Neural crest cell (in vitro differentiated cells): Measurements from ENCODE around the gene EGFLAM. TPM values are rescaled to one million over a fixed set of nuclear protein-coding genes. Genes with fewer than 3 reads are reported as not detected.
A peak's percentile ranks its signal among the peaks of the same experiment; 100 is the strongest.

ENCODE experiments used
- DNase-seq: peaks from one replicate; pipeline ENCODE4 v3.0.0; 2021; ENCODE audit warnings: low read depth, mixed read lengths, low spot score
- H3K27ac Mint-ChIP-seq: one replicate; pipeline ENCODE4 v1.8.0; 2021; ENCODE audit warnings: mild to moderate bottlenecking, mixed read lengths; ENCODE audit not compliant: unreplicated experiment
- H3K27me3 Mint-ChIP-seq: 2 replicates; pipeline ENCODE4 v1.8.0; 2021; ENCODE audit warnings: low read depth, mild to moderate bottlenecking, mixed read lengths
- H3K36me3 Mint-ChIP-seq: 2 replicates; pipeline ENCODE4 v1.8.0; 2021; ENCODE audit warnings: low read depth, mild to moderate bottlenecking, mixed read lengths
- H3K4me1 Mint-ChIP-seq: 2 replicates; pipeline ENCODE4 v1.8.0; 2021; ENCODE audit warnings: mixed read lengths
- H3K4me3 Mint-ChIP-seq: one replicate; pipeline ENCODE4 v1.8.0; 2021; ENCODE audit warnings: mild to moderate bottlenecking, mixed read lengths
- H3K9me3 Mint-ChIP-seq: 2 replicates; pipeline ENCODE4 v1.8.0; 2021; ENCODE audit warnings: mixed read lengths
- CTCF ChIP-seq: fragments of 200-600 bp; sonication (generic); conservative IDR thresholded peaks from 2 replicates; pipeline ENCODE4 v1.5.0; 2021; ENCODE audit warnings: antibody characterized with exemption, mild to moderate bottlenecking
- total RNA-seq: library from RNA; stranded (reverse); gene quantifications from 2 replicates; pipeline ENCODE4 v1.2.1, GENCODE V29; 2021

Gene EGFLAM
- total RNA-seq, 1 donor from 2014 or later: 9.1 TPM

GRCh38 chr5:38347040-38347763, 88.8 kb downstream of the EGFLAM start:
- H3K4me1 Mint-ChIP-seq: no peaks in the 10 kb centered on the region
- no peaks in the 10 kb centered on the region for H3K27me3 Mint-ChIP-seq
- H3K27ac Mint-ChIP-seq: peak overlapping the region; percentile 4
- H3K9me3 Mint-ChIP-seq: peaks cover 4% of the 10 kb centered on the region
- no peaks in the 10 kb centered on the region for H3K36me3 Mint-ChIP-seq
- no peak for TF ChIP-seq CTCF
- H3K4me3 Mint-ChIP-seq: no peak overlapping the region
- no peak for DNase-seq

- Mint-ChIP-seq H3K4me3 (no peak overlapping the region), H3K36me3 (no peaks in the 10 kb centered on the region), H3K4me1 (no peaks in the 10 kb centered on the region), H3K27ac (no peak overlapping the region), H3K9me3 (peaks cover 4% of the 10 kb centered on the region), H3K27me3 (no peaks in the 10 kb centered on the region)
- no peak for TF ChIP-seq CTCF
- DNase-seq: no peak
These were observed 89.5 kb downstream of the EGFLAM start for GRCh38 chr5:38347896-38348295.

- no peak for DNase-seq
- H3K9me3 Mint-ChIP-seq: no peaks in the 10 kb centered on the region
- H3K27me3 Mint-ChIP-seq: no peaks in the 10 kb centered on the region
- no peaks in the 10 kb centered on the region for H3K36me3 Mint-ChIP-seq
- TF ChIP-seq CTCF: no peak
- H3K4me1 Mint-ChIP-seq: no peaks in the 10 kb centered on the region
- H3K4me3 Mint-ChIP-seq: no peak overlapping the region
- no peak overlapping the region for H3K27ac Mint-ChIP-seq
These were observed 102.1 kb downstream of the EGFLAM start for GRCh38 chr5:38360323-38361061.

- Mint-ChIP-seq H3K27ac (no peak overlapping the region), H3K4me1 (peaks cover 8% of the 10 kb centered on the region), H3K9me3 (no peaks in the 10 kb centered on the region)
These were observed 104.4 kb downstream of the EGFLAM start for GRCh38 chr5:38362713-38363112.

GRCh38 chr5:38364825-38365224, 106.5 kb downstream of the EGFLAM start:
- Mint-ChIP-seq H3K4me3 (no peak overlapping the region), H3K27me3 (no peaks in the 10 kb centered on the region), H3K9me3 (no peaks in the 10 kb centered on the region), H3K27ac (no peak overlapping the region), H3K36me3 (no peaks in the 10 kb centered on the region), H3K4me1 (peaks cover 10% of the 10 kb centered on the region)
- DNase-seq: no peak
- TF ChIP-seq CTCF: no peak

More at GRCh38 chr5:38362713-38363112, 104.4 kb downstream of the EGFLAM start:
- no peak overlapping the region for H3K4me3 Mint-ChIP-seq
- H3K36me3 Mint-ChIP-seq: no peaks in the 10 kb centered on the region
- TF ChIP-seq CTCF: no peak
- H3K27me3 Mint-ChIP-seq: no peaks in the 10 kb centered on the region
- DNase-seq: no peak
